K562 (cell line): ENCODE results near the gene ID1. TPM values are rescaled to one million over a fixed set of nuclear protein-coding genes. Genes with fewer than 3 reads are reported as not detected.

Experiments used
- ATAC-seq: fragments of 200-7000 bp; cut with Tn5 transposase; 3 replicates; pipeline ENCODE4 v1.9.1; 2020; ENCODE audit warnings: moderate library complexity
- BruUV-seq: library from RNA; stranded (reverse); fragments of 400-500 nt; replicated peaks from 2 replicates; lab custom pipeline; 2021; lab: Mats Ljungman, UMichigan
- CTCF ChIA-PET: fragments of 300-600 bp; formaldehyde crosslinking; extraction: SDS; loops from one replicate; lab custom pipeline; 2021; ENCODE audit warnings: low intra/inter-chr PET ratio; lab: Yijun Ruan, JAX
- POLR2A ChIA-PET: fragments of 300-600, 350-650 bp; sonication (Branson Sonifier 250); formaldehyde crosslinking; extraction: SDS; loops from one replicate; lab custom pipeline; 2021; ENCODE audit warnings: antibody characterized with exemption, inconsistent platforms; lab: Yijun Ruan, JAX
- DNase-seq, 4 experiments: peaks; one replicate each; pipeline versions ENCODE4 v3.0.0 to v3.0.0-alpha.2; 2011 to 2018; ENCODE audit warnings: low spot score in 3 of 4, mixed read lengths in 3 of 4; ENCODE audit errors: extremely low read depth in 1 of 4
- FAIRE-seq: peaks from 2 replicates; lab custom pipeline; 2011; peaks lifted over from hg19 to GRCh38; lab: Jason Lieb, UNC
- H2AFZ ChIP-seq: 2 replicates; pipeline ENCODE4 v1.6.0; 2011; ENCODE audit warnings: low read depth, low read length, control low read depth, inconsistent platforms
- H3K27ac ChIP-seq: fragments of 200-600 bp; 3 replicates; pipeline ENCODE4 v1.8.0; 2011; ENCODE audit warnings: low read depth, mild to moderate bottlenecking, control low read depth, inconsistent platforms, low read length, moderate library complexity, mixed read lengths; ENCODE audit errors: extremely low read depth
- H3K27me3 ChIP-seq, 2 experiments: fragments of 300-600 bp in 1 of 2; 2 replicates in 1 of 2; 3 replicates in 1 of 2; pipeline versions ENCODE4 v1.6.0 to v1.8.0; 2011; ENCODE audit warnings: inconsistent platforms in 2 of 2, low read length in 2 of 2, mild to moderate bottlenecking in 1 of 2, mixed read lengths in 1 of 2, moderate library complexity in 1 of 2; ENCODE audit not compliant: control insufficient read depth in 2 of 2, insufficient read depth in 2 of 2
- H3K36me3 ChIP-seq: fragments of 300-600 bp; 3 replicates; pipeline ENCODE4 v1.8.0; 2011; ENCODE audit warnings: mild to moderate bottlenecking, low read length, inconsistent platforms; ENCODE audit not compliant: control insufficient read depth, insufficient read depth
- H3K4me1 ChIP-seq, 2 experiments: fragments of 200-600 bp in 1 of 2; replicated peaks in 1 of 2; 2 replicates in 1 of 2; 3 replicates in 1 of 2; pipeline versions ENCODE4 v1.5.1 to v1.8.0; 2011; ENCODE audit warnings: inconsistent platforms in 2 of 2, low read length in 2 of 2, mild to moderate bottlenecking in 1 of 2, mixed read lengths in 1 of 2, moderate library complexity in 1 of 2; ENCODE audit not compliant: control insufficient read depth in 2 of 2, insufficient read depth in 2 of 2
- H3K4me2 ChIP-seq: 2 replicates; pipeline ENCODE4 v1.6.1; 2011; ENCODE audit warnings: low read length, control low read depth, inconsistent platforms, mixed read lengths; ENCODE audit not compliant: insufficient read depth
- H3K4me3 ChIP-seq: fragments of 200-600 bp; sonication (generic), shearing (Covaris generic); 2 replicates; pipeline ENCODE4 v1.5.1; 2016; ENCODE audit warnings: control low read depth, inconsistent platforms
- H3K79me2 ChIP-seq: fragments of 200-600 bp; 3 replicates; pipeline ENCODE4 v1.8.0; 2011; ENCODE audit warnings: low read length, inconsistent platforms; ENCODE audit not compliant: control insufficient read depth, insufficient read depth
- H3K9ac ChIP-seq, 2 experiments: 2 replicates each; pipeline versions ENCODE4 v1.6.0 to v1.6.1; 2011; ENCODE audit warnings: low read depth in 2 of 2, low read length in 2 of 2, control low read depth in 1 of 2, inconsistent platforms in 1 of 2, mild to moderate bottlenecking in 1 of 2, mixed read lengths in 1 of 2; ENCODE audit not compliant: insufficient read depth in 1 of 2
- H3K9me1 ChIP-seq: one replicate; pipeline ENCODE4 v1.6.0; 2011; ENCODE audit warnings: inconsistent platforms, mild to moderate bottlenecking, low read length, moderate library complexity; ENCODE audit not compliant: control insufficient read depth, insufficient read depth
- H3K9me3 ChIP-seq: replicated peaks from 2 replicates; pipeline ENCODE4 v1.5.1; 2011; ENCODE audit warnings: low read depth, low read length, inconsistent platforms; ENCODE audit not compliant: control insufficient read depth, insufficient read depth
- H4K20me1 ChIP-seq: replicated peaks from 2 replicates; pipeline ENCODE4 v1.6.1; 2011; ENCODE audit warnings: low read length, inconsistent platforms, mixed read lengths; ENCODE audit not compliant: control insufficient read depth, insufficient read depth
- CCNT2 ChIP-seq: IDR thresholded peaks from 2 replicates; pipeline ENCODE4 v1.6.1; 2011; ENCODE audit warnings: borderline replicate concordance, low read depth, mild to moderate bottlenecking, moderate library complexity, mixed read lengths, low read length; ENCODE audit not compliant: insufficient read length; ENCODE audit errors: extremely low read depth
- CTBP1 ChIP-seq: fragments of 450-650 bp; IDR thresholded peaks from 2 replicates; pipeline ENCODE4 v1.6.1; 2016; ENCODE audit warnings: borderline replicate concordance
- CXXC5 ChIP-seq: fragments of 250-450 bp; sonication (Bioruptor Pico); IDR thresholded peaks from 2 replicates; pipeline ENCODE4 v1.8.0; 2022; ENCODE audit warnings: inconsistent platforms, mild to moderate bottlenecking, moderate library complexity
- E2F6 ChIP-seq, 2 experiments: IDR thresholded peaks; 2 replicates each; pipeline ENCODE4 v1.6.1; 2011; ENCODE audit warnings: borderline replicate concordance in 1 of 2, control low read depth in 1 of 2, low read depth in 1 of 2, low read length in 1 of 2, mild to moderate bottlenecking in 1 of 2, mixed read lengths in 1 of 2, moderate library complexity in 1 of 2; ENCODE audit not compliant: insufficient read depth in 1 of 2, insufficient read length in 1 of 2, poor library complexity in 1 of 2, severe bottlenecking in 1 of 2; ENCODE audit errors: extremely low read depth in 1 of 2
- KLF13 ChIP-seq: fragments of 450-650 bp; IDR thresholded peaks from 2 replicates; pipeline ENCODE4 v1.6.1; 2016; ENCODE audit warnings: missing genetic modification characterization, low read depth, mild to moderate bottlenecking, missing compliant biosample characterization, moderate library complexity, borderline replicate concordance
- PKNOX1 ChIP-seq: fragments of 450-650 bp; IDR thresholded peaks from 2 replicates; pipeline ENCODE4 v1.6.1; 2016
- RB1 ChIP-seq: fragments of 450-650 bp; IDR thresholded peaks from 2 replicates; pipeline ENCODE4 v1.6.1; 2017; ENCODE audit warnings: low read depth, mild to moderate bottlenecking
- RBBP5 ChIP-seq: fragments of 200-600 bp; sonication (generic); IDR thresholded peaks from 2 replicates; pipeline ENCODE4 v1.6.1; 2012; ENCODE audit warnings: borderline replicate concordance, mild to moderate bottlenecking, low read length, control low read depth, inconsistent platforms; ENCODE audit not compliant: insufficient read depth, poor library complexity, severe bottlenecking
- RBFOX2 ChIP-seq: fragments of 200-400 bp; formaldehyde crosslinking; IDR thresholded peaks from 2 replicates; pipeline ENCODE4 v1.6.1; 2017; ENCODE audit warnings: low read depth, mild to moderate bottlenecking, low read length, moderate library complexity
- ZNF592 ChIP-seq: fragments of 450-650 bp; IDR thresholded peaks from 2 replicates; pipeline ENCODE4 v1.6.1; 2017; ENCODE audit warnings: antibody characterized with exemption, mild to moderate bottlenecking
- WGBS: fragments of 100-300 bp; shearing (Covaris generic); methylation state at CpG from one replicate; pipeline ENCODE4 v1.1.6; 2016; ENCODE audit warnings: low coverage, mixed read lengths; ENCODE audit not compliant: insufficient coverage; ENCODE audit errors: missing lambda C conversion rate; 5-methylcytosine and 5-hydroxymethylcytosine counted together
- in situ Hi-C: fragments of 300-500 bp; cut with MboI; formaldehyde crosslinking; loops from 4 replicates; pipeline ENCODE4 v1.15.0; 2018; ENCODE audit warnings: inconsistent platforms, mixed read lengths
- intact Hi-C: fragments of 100-400 bp; cut with micrococcal nuclease; formaldehyde crosslinking; loops from 2 replicates; pipeline ENCODE4 v1.14.2; 2022
- polyA plus RNA-seq, 8 experiments: library from polyadenylated mRNA; depleted of rRNA in 4 of 8; stranded (reverse) in 5 of 8; unstranded in 3 of 8; fragments of >200 nt; fragmentation: Nextera tagmentation in 2 of 8; fragmentation: Illumina TruSeq in 1 of 8; extraction: Ambion mirVana in 2 of 8; extraction: Trizol in 1 of 8; gene quantifications; 2 replicates each; pipeline versions ENCODE4 v1.2.1 to v1.2.3, GENCODE V29; 2011 to 2014; ENCODE audit warnings: inconsistent platforms in 1 of 8, missing spikeins in 1 of 8
- total RNA-seq, 7 experiments: library from RNA; depleted of rRNA in 6 of 7; stranded (reverse); fragments of >200 nt in 6 of 7; fragmentation: Illumina TruSeq in 2 of 7; extraction: Trizol in 2 of 7; gene quantifications; 2 replicates each; pipeline versions ENCODE4 v1.2.1 to v1.2.3, GENCODE V29; 2011 to 2021; ENCODE audit warnings: low replicate concordance in 1 of 7

The ID1 gene
- total and polyA plus RNA-seq, 9 of the 15 experiments (the other 6 are each of a cell fraction or from before 2014, with no cell fraction given), result 1.4 to 358 (median 65.0) TPM

- peak overlapping the region; percentile 17; the same call in 1 of the 2 replicates for H3K4me2 ChIP-seq
- 49% methylated on average over 25 of the region's 76 CpGs for WGBS
- no peaks in the 10 kb centered on the region for H4K20me1 ChIP-seq
- H3K9me3 ChIP-seq, result no peaks in the 10 kb centered on the region
- no peak for FAIRE-seq
- H3K4me3 ChIP-seq, result peak overlapping the region; percentile 27; the same call in 1 of the 2 replicates
- BruUV-seq, result no TSS peak
- no peak overlapping the region for H3K27ac ChIP-seq
- H2AFZ ChIP-seq, result peak overlapping the region; percentile 25
- no peaks in the 10 kb centered on the region for H3K9me1 ChIP-seq
- intact Hi-C loops, result no loop called here
- ChIA-PET CTCF (no interaction called here), POLR2A (interaction anchor here (1.3 to 5.1 kb wide), 5 partner anchors 11 to 19 kb away, joined by 3 to 43 read pairs (median 5); partner anchors contain the start of gene ID1)
- peak in 3 of 4 experiments; percentile 39 to 69 (median 64) for DNase-seq
- peak; percentile 67 for ATAC-seq
- H3K36me3 ChIP-seq, result no peaks in the 10 kb centered on the region
- H3K9ac ChIP-seq, result peak overlapping the region in 1 of 2 experiments; percentile 81; a peak in 2 of 4 replicates
- no peaks in the 10 kb centered on the region for H3K79me2 ChIP-seq
- H3K4me1 ChIP-seq, result peaks cover 10 to 27% of the 10 kb centered on the region in 2 experiments
- in situ Hi-C loops, result loop anchor here (25.0 kb wide), 1 partner anchor 1050 kb away; no protein-coding TSS in a partner anchor
- no peaks in the 10 kb centered on the region for H3K27me3 ChIP-seq
- TF ChIP-seq PKNOX1 (no peak), CCNT2 (peak; percentile 18), RBBP5 (peak; percentile 25), KLF13 (tag) (no peak), RBFOX2 (0 out of 2 replicates have a peak, but pooled peaks have one; percentile 22), E2F6 (IDR thresholded peaks at IDR 0.05; ENCODE audit: borderline replicate concordance in 1 of 2, extremely low read depth in 1 of 2, insufficient read depth in 1 of 2, insufficient read length in 1 of 2, low read depth in 1 of 2, low read length in 1 of 2, poor library complexity in 1 of 2, severe bottlenecking in 1 of 2) (peak in 1 of 2 experiments; percentile 65), CTBP1 (0 out of 2 replicates have a peak, but pooled peaks have one; percentile 17), ZNF592 (0 out of 2 replicates have a peak, but pooled peaks have one; percentile 55), CXXC5 (CRISPR knock-in tag) (0 out of 2 replicates have a peak, but pooled peaks have one; percentile 35), RB1 (peak; percentile 64; the same call in 1 of the 2 replicates)
Measured at GRCh38 chr20:31587545-31588389, 17.3 kb upstream of the ID1 start.
